Endothelial cell of umbilical vein (primary cell): ENCODE data around the gene PAXX. TPM values are rescaled to one million over a fixed set of nuclear protein-coding genes. Genes with fewer than 3 reads are reported as not detected.
A peak's percentile ranks its signal among the peaks of the same experiment; 100 is the strongest.

Source experiments
- BruUV-seq: library from RNA; stranded (reverse); fragments of 400-500 nt; replicated peaks from 2 replicates; lab custom pipeline; 2021; lab: Mats Ljungman, UMichigan
- CTCF ChIA-PET: fragments of 300-600, 350-600 bp; sonication (Branson Sonifier 250); formaldehyde crosslinking; loops from one replicate; lab custom pipeline; 2021; ENCODE audit warnings: antibody characterized with exemption, inconsistent platforms; lab: Charles Lee
- POLR2A ChIA-PET: fragments of 300-600, 350-600 bp; sonication (Branson Sonifier 250); formaldehyde crosslinking; loops from one replicate; lab custom pipeline; 2021; ENCODE audit warnings: antibody characterized with exemption, inconsistent platforms; lab: Charles Lee
- DNase-seq: peaks from one replicate; pipeline ENCODE4 v3.0.0-alpha.2; 2011; ENCODE audit warnings: low read depth, low spot score
- FAIRE-seq: peaks from 2 replicates; lab custom pipeline; 2011; peaks lifted over from hg19 to GRCh38; lab: Jason Lieb, UNC
- H2AFZ ChIP-seq: 2 replicates; pipeline ENCODE4 v1.6.0; 2012; ENCODE audit warnings: low read depth, low read length, control low read depth, inconsistent platforms
- H3K27ac ChIP-seq: 2 replicates; pipeline ENCODE4 v1.5.1; 2011; ENCODE audit warnings: low read depth, mild to moderate bottlenecking, control low read depth, low read length, moderate library complexity; ENCODE audit not compliant: insufficient read depth
- H3K27me3 ChIP-seq, 2 experiments: 2 replicates each; pipeline versions ENCODE4 v1.6.0 to v1.6.1; 2011; ENCODE audit warnings: low read length in 2 of 2, mixed read lengths in 1 of 2; ENCODE audit not compliant: control insufficient read depth in 2 of 2, insufficient read depth in 2 of 2
- H3K36me3 ChIP-seq, 2 experiments: 2 replicates in 1 of 2; 3 replicates in 1 of 2; pipeline ENCODE4 v1.5.1; 2011; ENCODE audit warnings: low read length in 2 of 2, mild to moderate bottlenecking in 1 of 2, moderate library complexity in 1 of 2; ENCODE audit not compliant: control insufficient read depth in 2 of 2, insufficient read depth in 2 of 2; ENCODE audit errors: extremely low read depth in 1 of 2
- H3K4me1 ChIP-seq: 3 replicates; pipeline ENCODE4 v1.5.1; 2011; ENCODE audit warnings: mild to moderate bottlenecking, low read length; ENCODE audit not compliant: control insufficient read depth, insufficient read depth; ENCODE audit errors: extremely low read depth
- H3K4me2 ChIP-seq: 2 replicates; pipeline ENCODE4 v1.6.1; 2011; ENCODE audit warnings: low read length, control low read depth, mixed read lengths; ENCODE audit not compliant: insufficient read depth
- H3K4me3 ChIP-seq, 3 experiments: fragments of 200-600 bp in 1 of 3; sonication (generic), shearing (Covaris generic) in 1 of 3; replicated peaks in 1 of 3; 2 replicates each; pipeline ENCODE4 v1.5.1; 2011 to 2016; ENCODE audit warnings: control low read depth in 3 of 3, low read length in 3 of 3, mild to moderate bottlenecking in 2 of 3, inconsistent platforms in 1 of 3, low read depth in 1 of 3, moderate library complexity in 1 of 3; ENCODE audit not compliant: insufficient read depth in 1 of 3
- H3K79me2 ChIP-seq: 2 replicates; pipeline ENCODE4 v1.6.0; 2012; ENCODE audit warnings: low read length, inconsistent platforms; ENCODE audit not compliant: control insufficient read depth, insufficient read depth
- H3K9ac ChIP-seq: replicated peaks from 2 replicates; pipeline ENCODE3; 2011; ENCODE audit warnings: low read length, control low read depth; ENCODE audit not compliant: insufficient read depth; ENCODE audit errors: extremely low read depth
- H3K9me1 ChIP-seq: replicated peaks from 3 replicates; pipeline ENCODE4 v1.6.0; 2011; ENCODE audit warnings: mild to moderate bottlenecking, low read length; ENCODE audit not compliant: control insufficient read depth, insufficient read depth; ENCODE audit errors: extremely low read depth
- H3K9me3 ChIP-seq: replicated peaks from 2 replicates; pipeline ENCODE4 v1.5.1; 2012; ENCODE audit warnings: low read length, inconsistent platforms; ENCODE audit not compliant: control insufficient read depth, insufficient read depth
- H4K20me1 ChIP-seq: replicated peaks from 2 replicates; pipeline ENCODE3; 2011; ENCODE audit warnings: mild to moderate bottlenecking, low read length; ENCODE audit not compliant: control insufficient read depth, insufficient read depth; ENCODE audit errors: extremely low read depth
- CTCF ChIP-seq, 2 donors: IDR thresholded peaks; 1 replicate in 1 of 2; 2 replicates in 1 of 2; pipeline ENCODE4 v1.5.1; 2011; ENCODE audit warnings: low read length in 2 of 2, mild to moderate bottlenecking in 2 of 2, moderate library complexity in 2 of 2, control low read depth in 1 of 2, inconsistent platforms in 1 of 2, low read depth in 1 of 2; ENCODE audit not compliant: insufficient read depth in 1 of 2; ENCODE audit errors: extremely low read depth in 1 of 2
- FOS ChIP-seq: IDR thresholded peaks from 2 replicates; pipeline ENCODE4 v1.6.1; 2011; ENCODE audit warnings: mild to moderate bottlenecking, low read length, moderate library complexity, borderline replicate concordance; ENCODE audit not compliant: insufficient read depth
- GATA2 ChIP-seq: IDR thresholded peaks from 2 replicates; pipeline ENCODE4 v1.7.0; 2011; ENCODE audit warnings: low read depth, mild to moderate bottlenecking, moderate library complexity, mixed read lengths, low read length; ENCODE audit not compliant: insufficient read length, insufficient read depth
- JUN ChIP-seq: IDR thresholded peaks from 2 replicates; pipeline ENCODE4 v1.6.1; 2011; ENCODE audit warnings: borderline replicate concordance, low read depth; ENCODE audit not compliant: insufficient read length, insufficient read depth
- MYC ChIP-seq: IDR thresholded peaks from one replicate; pipeline ENCODE4 v1.6.1; 2011; ENCODE audit warnings: mild to moderate bottlenecking, low read depth, low read length
- POLR2A ChIP-seq: IDR thresholded peaks from 2 replicates; pipeline ENCODE4 v1.6.1; 2012; ENCODE audit warnings: low read depth, mild to moderate bottlenecking, control low read depth, low read length
- POLR2AphosphoS5 ChIP-seq: IDR thresholded peaks from 2 replicates; pipeline ENCODE4 v1.6.1; 2012; ENCODE audit warnings: low read depth, mild to moderate bottlenecking, control low read depth, low read length, moderate library complexity; ENCODE audit not compliant: insufficient read depth
- dilution Hi-C: fragments of 300-500 bp; cut with MboI; formaldehyde crosslinking; loops from one replicate; pipeline ENCODE4 v1.15.0; 2019; ENCODE audit warnings: low sequenced_read_pairs; ENCODE audit not compliant: extremely low pct_ligation_motif_present
- intact Hi-C: fragments of 100-400 bp; cut with micrococcal nuclease; formaldehyde crosslinking; loops from one replicate; pipeline ENCODE4 v1.10.0; 2022
- polyA plus RNA-seq, 4 experiments: library from polyadenylated mRNA; depleted of rRNA in 3 of 4; stranded (reverse) in 3 of 4; unstranded in 1 of 4; fragments of >200 nt; gene quantifications; 2 replicates each; pipeline versions ENCODE4 v1.2.1 to v1.2.3, GENCODE V29; 2011 to 2012; ENCODE audit warnings: missing spikeins in 1 of 4
- total RNA-seq: library from RNA; stranded (reverse); gene quantifications from 2 replicates; pipeline ENCODE4 v1.2.3, GENCODE V29; 2021
- TF ChIP-seq, protein P1 (sequence below): IDR thresholded peaks from 2 replicates; pipeline ENCODE4 v1.6.1; 2011; ENCODE audit not compliant: insufficient read depth, insufficient read length

PAXX gene
- total and polyA plus RNA-seq, 2 donors (not counting 3 experiments of a cell fraction or from before 2014, with no cell fraction given), result 34.0 to 35.0 TPM

DNA sequence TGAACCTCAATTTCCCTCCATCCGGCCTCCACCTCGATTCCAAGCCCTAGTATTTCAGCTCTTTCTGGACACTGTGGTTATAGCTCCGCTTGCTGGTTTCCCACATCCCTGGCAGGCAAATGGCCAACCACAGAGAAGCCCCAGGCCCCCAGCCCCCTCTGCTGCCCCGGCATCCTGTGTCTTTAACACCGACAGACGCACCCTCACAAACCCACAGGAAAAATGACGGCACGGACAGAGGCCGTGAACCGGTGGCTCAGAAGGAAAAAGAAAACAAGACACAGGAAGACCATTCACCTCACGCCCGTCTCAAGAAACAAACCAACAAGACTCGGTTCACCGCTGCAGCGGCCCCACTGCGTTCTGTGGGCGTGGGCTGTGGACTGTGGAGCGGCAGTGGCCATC is 5.6 kb downstream of the PAXX start:
- POLR2A ChIA-PET, result no interaction called here
- dilution Hi-C loops, result no loop called here
- H3K9me1 ChIP-seq, result no peaks in the 10 kb centered on the region
- peaks cover 7% of the 10 kb centered on the region for H3K79me2 ChIP-seq
- BruUV-seq, result no TSS peak
- no peak overlapping the region for H3K4me3 ChIP-seq
- peak; percentile 12 to 19 for TF ChIP-seq CTCF (IDR thresholded peaks at IDR 0.05; ENCODE audit: extremely low read depth in 1 of 2, insufficient read depth in 1 of 2, low read depth in 1 of 2, low read length in 2 of 2)
- TF ChIP-seq, protein P1, sequence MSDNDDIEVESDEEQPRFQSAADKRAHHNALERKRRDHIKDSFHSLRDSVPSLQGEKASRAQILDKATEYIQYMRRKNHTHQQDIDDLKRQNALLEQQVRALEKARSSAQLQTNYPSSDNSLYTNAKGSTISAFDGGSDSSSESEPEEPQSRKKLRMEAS, result no peak
- no peak for TF ChIP-seq MYC
- no peak for TF ChIP-seq POLR2AphosphoS5
- no peak for TF ChIP-seq POLR2A
- no peak for TF ChIP-seq GATA2
- TF ChIP-seq FOS, result peak; percentile 54
- TF ChIP-seq JUN, result no peak
- H2AFZ ChIP-seq, result peak overlapping the region; percentile 64
- no peaks in the 10 kb centered on the region for H3K9me3 ChIP-seq
- H3K36me3 ChIP-seq, result no peaks in the 10 kb centered on the region
- peaks cover 29% of the 10 kb centered on the region for H3K4me1 ChIP-seq
- intact Hi-C loops, result loop anchor here (5.0 kb wide), 1 partner anchor 156 kb away; the partner anchor contains the start of gene AJM1
- H3K27me3 ChIP-seq, result no peaks in the 10 kb centered on the region
- FAIRE-seq (peak; percentile 89), DNase-seq (peak; percentile 67)
- H4K20me1 ChIP-seq, result no peaks in the 10 kb centered on the region
- peak overlapping the region; percentile 64 for H3K27ac ChIP-seq
- H3K9ac ChIP-seq, result peak overlapping the region; percentile 10
- CTCF ChIA-PET, result interaction anchor here (0.7 to 2.7 kb wide), 9 partner anchors 12 to 207 kb away, joined by 3 to 27 read pairs (median 3); partner anchors contain the start of genes AJM1 and TMEM141
- peak overlapping the region; percentile 28 for H3K4me2 ChIP-seq
